KMS-11 (cell line): ENCODE data around the gene GLT1D1.

Source experiments
- H2AFZ ChIP-seq: fragments of 200-600 bp; sonication (generic); 2 replicates; pipeline ENCODE4 v1.6.1; 2016; ENCODE audit warnings: antibody characterized with exemption, mixed run types, low read depth
- H3K27ac ChIP-seq: fragments of 200-600 bp; sonication (generic); 2 replicates; pipeline ENCODE4 v1.6.1; 2016; ENCODE audit warnings: mild to moderate bottlenecking, mixed run types
- H3K27me3 ChIP-seq: fragments of 200-600 bp; sonication (generic); 2 replicates; pipeline ENCODE4 v1.6.1; 2017; ENCODE audit warnings: mild to moderate bottlenecking, low read depth, mixed run types, moderate library complexity; ENCODE audit not compliant: insufficient read depth
- H3K36me3 ChIP-seq: fragments of 200-600 bp; sonication (generic); 2 replicates; pipeline ENCODE4 v1.6.1; 2017; ENCODE audit warnings: mild to moderate bottlenecking, mixed run types; ENCODE audit not compliant: insufficient read depth
- H3K4me1 ChIP-seq: fragments of 200-600 bp; sonication (generic); 2 replicates; pipeline ENCODE4 v1.6.1; 2016; ENCODE audit warnings: mild to moderate bottlenecking, low read depth, mixed run types; ENCODE audit not compliant: poor library complexity, severe bottlenecking
- H3K4me2 ChIP-seq: fragments of 200-600 bp; sonication (generic); 2 replicates; pipeline ENCODE4 v1.7.0; 2016; ENCODE audit warnings: mild to moderate bottlenecking, mixed run types
- H3K4me3 ChIP-seq: fragments of 200-600 bp; sonication (generic); IDR thresholded peaks from 2 replicates; pipeline ENCODE4 v1.6.1; 2017; ENCODE audit warnings: low read depth, low read length, mixed read lengths; ENCODE audit not compliant: insufficient read depth
- H3K79me2 ChIP-seq: fragments of 200-600 bp; sonication (generic); 2 replicates; pipeline ENCODE4 v1.6.1; 2016; ENCODE audit warnings: low read depth, mixed run types; ENCODE audit not compliant: insufficient read depth
- H3K9ac ChIP-seq: fragments of 200-600 bp; sonication (generic); 2 replicates; pipeline ENCODE4 v1.6.1; 2016; ENCODE audit warnings: mild to moderate bottlenecking, mixed run types
- H4K20me1 ChIP-seq: fragments of 200-600 bp; sonication (generic); 2 replicates; pipeline ENCODE4 v1.6.1; 2016; ENCODE audit warnings: mild to moderate bottlenecking, mixed run types; ENCODE audit not compliant: insufficient read depth
- CTCF ChIP-seq: fragments of 200-600 bp; sonication (generic); conservative IDR thresholded peaks from 2 replicates; pipeline ENCODE4 v1.6.1; 2017; ENCODE audit warnings: low read depth, mild to moderate bottlenecking, antibody characterized with exemption, low read length, moderate library complexity, mixed read lengths

The GLT1D1 gene

DNA sequence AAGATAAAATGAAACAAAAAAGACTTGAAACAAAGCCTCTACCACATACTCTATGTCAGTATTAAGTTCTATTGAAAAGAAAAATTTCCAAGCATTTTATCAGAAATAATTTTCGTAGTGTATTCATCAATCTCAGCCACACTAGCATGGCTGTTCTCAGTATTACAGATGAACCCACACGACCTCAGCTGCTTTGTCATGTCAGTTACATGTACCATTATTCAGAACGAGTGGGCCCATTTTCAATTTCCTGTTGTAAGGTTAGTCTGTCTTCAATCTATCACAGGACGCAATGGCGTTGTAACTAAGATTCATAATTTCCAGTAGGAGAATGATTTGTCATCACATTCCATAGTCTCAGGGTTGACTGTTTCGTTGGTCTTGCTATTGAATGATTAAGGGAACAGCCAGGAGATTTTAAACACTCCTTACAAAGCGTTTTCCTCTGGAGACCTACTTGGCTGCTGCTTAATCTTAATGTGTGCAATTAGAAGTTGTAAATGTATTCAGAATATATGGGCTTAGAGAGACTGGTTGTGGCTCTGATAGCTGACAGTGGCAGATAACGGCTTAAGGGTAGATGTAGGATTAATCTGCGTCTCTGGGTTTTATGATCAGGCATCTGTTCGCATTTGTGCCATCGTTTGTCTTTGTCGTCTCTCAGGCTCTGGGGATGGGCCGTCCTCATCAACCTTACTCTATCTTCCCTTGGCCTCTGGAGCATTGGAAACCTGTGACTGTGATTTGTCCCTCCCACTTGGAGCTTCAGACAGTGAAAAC lies 65.4 kb downstream of the GLT1D1 start:
- Histone ChIP-seq H2AFZ (no peak overlapping the region), H3K27ac (no peak overlapping the region), H3K79me2 (no peaks in the 10 kb centered on the region), H3K4me1 (peaks cover 21% of the 10 kb centered on the region), H3K27me3 (no peaks in the 10 kb centered on the region), H4K20me1 (no peaks in the 10 kb centered on the region), H3K4me2 (no peak overlapping the region), H3K9ac (no peak overlapping the region), H3K36me3 (no peaks in the 10 kb centered on the region), H3K4me3 (no peak overlapping the region)
- TF ChIP-seq CTCF, result no peak

GRCh38 chr12:128920468-128920867 lies 67.2 kb downstream of the GLT1D1 start:
- Histone ChIP-seq H3K9ac (no peak overlapping the region), H2AFZ (no peak overlapping the region), H3K36me3 (no peaks in the 10 kb centered on the region), H3K4me2 (no peak overlapping the region), H3K4me3 (no peak overlapping the region), H3K79me2 (no peaks in the 10 kb centered on the region), H3K27ac (no peak overlapping the region), H4K20me1 (no peaks in the 10 kb centered on the region), H3K27me3 (no peaks in the 10 kb centered on the region), H3K4me1 (peaks cover 8% of the 10 kb centered on the region)
- TF ChIP-seq CTCF, result no peak

GRCh38 chr12:128928361-128928760 lies 75.1 kb downstream of the GLT1D1 start:
- Histone ChIP-seq H3K79me2 (no peaks in the 10 kb centered on the region), H2AFZ (no peak overlapping the region), H3K36me3 (no peaks in the 10 kb centered on the region), H3K9ac (no peak overlapping the region), H3K4me1 (no peaks in the 10 kb centered on the region), H4K20me1 (no peaks in the 10 kb centered on the region), H3K27me3 (no peaks in the 10 kb centered on the region), H3K4me3 (no peak overlapping the region), H3K27ac (no peak overlapping the region), H3K4me2 (0 out of 2 replicates have a peak overlapping the region, but pooled peaks have one; percentile 13)
- no peak for TF ChIP-seq CTCF

DNA sequence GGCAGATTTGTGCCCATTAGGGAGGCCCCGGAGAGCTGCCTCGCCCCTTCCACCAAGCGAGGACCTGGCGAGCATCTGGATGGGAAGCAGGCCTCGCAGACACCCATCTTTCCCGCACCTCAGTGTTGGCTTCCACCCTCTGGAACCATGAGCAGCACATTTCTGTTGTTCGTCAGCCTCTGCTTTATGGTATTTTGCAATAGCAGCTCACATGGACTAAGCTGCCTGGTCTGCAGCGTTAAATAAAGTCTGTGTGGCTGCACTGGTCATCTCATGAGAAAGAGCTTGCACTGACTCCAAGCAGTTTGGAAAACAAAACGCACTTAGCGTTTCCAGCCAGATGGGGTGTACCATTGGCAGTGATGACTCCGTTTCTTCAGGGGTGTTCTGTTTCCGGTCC lies 75.8 kb downstream of the GLT1D1 start:
- TF ChIP-seq CTCF, result no peak
- Histone ChIP-seq H2AFZ (no peak overlapping the region), H4K20me1 (no peaks in the 10 kb centered on the region), H3K27ac (no peak overlapping the region), H3K79me2 (no peaks in the 10 kb centered on the region), H3K4me3 (no peak overlapping the region), H3K9ac (no peak overlapping the region), H3K27me3 (no peaks in the 10 kb centered on the region), H3K36me3 (no peaks in the 10 kb centered on the region), H3K4me1 (no peaks in the 10 kb centered on the region), H3K4me2 (no peak overlapping the region)
